Keratinocyte (primary cell): Measurements from ENCODE around the gene SYP. TPM values are rescaled to one million over a fixed set of nuclear protein-coding genes. Genes with fewer than 3 reads are reported as not detected.

Experiments
- DNase-seq: peaks from one replicate; pipeline ENCODE4 v3.0.0-alpha.2; 2011; ENCODE audit warnings: low read depth, missing footprints, low spot score
- FAIRE-seq: peaks from 2 replicates; lab custom pipeline; 2011; peaks lifted over from hg19 to GRCh38; lab: Jason Lieb, UNC
- H2AFZ ChIP-seq: 2 replicates; pipeline ENCODE4 v1.6.0; 2012; ENCODE audit warnings: low read length, control low read depth, inconsistent platforms; ENCODE audit not compliant: control insufficient read depth
- H3K27ac ChIP-seq: 2 replicates; pipeline ENCODE4 v1.5.1; 2011; ENCODE audit warnings: low read length; ENCODE audit not compliant: control insufficient read depth, insufficient read depth
- H3K27me3 ChIP-seq: 3 replicates; pipeline ENCODE4 v1.6.0; 2011; ENCODE audit warnings: low read length; ENCODE audit not compliant: control insufficient read depth, insufficient read depth; ENCODE audit errors: extremely low read depth
- H3K36me3 ChIP-seq, 2 experiments: 2 replicates in 1 of 2; 3 replicates in 1 of 2; pipeline ENCODE4 v1.5.1; 2011; ENCODE audit warnings: low read length in 2 of 2, mild to moderate bottlenecking in 1 of 2; ENCODE audit not compliant: control insufficient read depth in 2 of 2, insufficient read depth in 2 of 2; ENCODE audit errors: extremely low read depth in 1 of 2
- H3K4me1 ChIP-seq: 3 replicates; pipeline ENCODE4 v1.5.1; 2011; ENCODE audit warnings: low read length; ENCODE audit not compliant: control insufficient read depth, insufficient read depth; ENCODE audit errors: extremely low read depth
- H3K4me2 ChIP-seq: 3 replicates; pipeline ENCODE4 v1.6.0; 2011; ENCODE audit warnings: low read depth, low read length; ENCODE audit not compliant: control insufficient read depth, insufficient read depth; ENCODE audit errors: extremely low read depth
- H3K4me3 ChIP-seq, 3 experiments: fragments of 200-600 bp in 1 of 3; sonication (generic) in 1 of 3; 2 replicates in 2 of 3; 3 replicates in 1 of 3; pipeline ENCODE4 v1.5.1; 2011 to 2016; ENCODE audit warnings: low read length in 3 of 3, mild to moderate bottlenecking in 3 of 3, control low read depth in 2 of 3, inconsistent platforms in 1 of 3, low read depth in 1 of 3, mixed read lengths in 1 of 3, mixed run types in 1 of 3, moderate library complexity in 1 of 3; ENCODE audit not compliant: control insufficient read depth in 2 of 3, insufficient read depth in 2 of 3; ENCODE audit errors: extremely low read depth in 1 of 3
- H3K79me2 ChIP-seq: 2 replicates; pipeline ENCODE4 v1.6.0; 2012; ENCODE audit warnings: low read length; ENCODE audit not compliant: control insufficient read depth, insufficient read depth
- H3K9ac ChIP-seq: 3 replicates; pipeline ENCODE4 v1.6.0; 2011; ENCODE audit warnings: low read length; ENCODE audit not compliant: control insufficient read depth, insufficient read depth; ENCODE audit errors: extremely low read depth
- H3K9me1 ChIP-seq: 3 replicates; pipeline ENCODE4 v1.6.0; 2011; ENCODE audit warnings: low read length; ENCODE audit not compliant: control insufficient read depth, insufficient read depth; ENCODE audit errors: extremely low read depth
- H3K9me3 ChIP-seq: 2 replicates; pipeline ENCODE4 v1.5.1; 2012; ENCODE audit warnings: low read depth, low read length; ENCODE audit not compliant: control insufficient read depth
- H4K20me1 ChIP-seq: 3 replicates; pipeline ENCODE4 v1.6.0; 2011; ENCODE audit warnings: low read length; ENCODE audit not compliant: control insufficient read depth, insufficient read depth; ENCODE audit errors: extremely low read depth
- EZH2 ChIP-seq: IDR thresholded peaks from one replicate; pipeline ENCODE4 v1.6.1; 2012; ENCODE audit warnings: inconsistent platforms, mild to moderate bottlenecking, low read length, moderate library complexity
- dilution Hi-C: fragments of 300-500 bp; cut with MboI; formaldehyde crosslinking; loops from one replicate; pipeline ENCODE4 v1.7.0; 2020; ENCODE audit warnings: low sequenced_read_pairs; ENCODE audit not compliant: extremely low pct_ligation_motif_present
- polyA plus RNA-seq, 5 experiments: library from polyadenylated mRNA; depleted of rRNA in 3 of 5; stranded (reverse) in 3 of 5; stranded (forward) in 1 of 5; unstranded in 1 of 5; fragments of >200 nt; gene quantifications; 1 replicate in 1 of 5; 2 replicates in 3 of 5; 3 replicates in 1 of 5; pipeline versions ENCODE4 v1.2.1 to v1.2.3, GENCODE V29; 2011 to 2012; ENCODE audit warnings: missing spikeins in 2 of 5, low read depth in 1 of 5, low replicate concordance in 1 of 5
- TF ChIP-seq, protein P1 (sequence below), 3 experiments: IDR thresholded peaks in 1 of 3; conservative IDR thresholded peaks in 1 of 3; optimal IDR thresholded peaks in 1 of 3; 2 replicates in 2 of 3; 3 replicates in 1 of 3; pipeline versions ENCODE3 to v1.5.1; 2011; ENCODE audit warnings: low read length in 3 of 3, mild to moderate bottlenecking in 3 of 3, moderate library complexity in 2 of 3, control low read depth in 1 of 3, inconsistent platforms in 1 of 3; ENCODE audit not compliant: insufficient read depth in 2 of 3; ENCODE audit errors: extremely low read depth in 1 of 3

The SYP gene
- polyA plus RNA-seq, 1 donor (not counting 4 experiments of a cell fraction or from before 2014, with no cell fraction given): 0.07 TPM

DNA sequence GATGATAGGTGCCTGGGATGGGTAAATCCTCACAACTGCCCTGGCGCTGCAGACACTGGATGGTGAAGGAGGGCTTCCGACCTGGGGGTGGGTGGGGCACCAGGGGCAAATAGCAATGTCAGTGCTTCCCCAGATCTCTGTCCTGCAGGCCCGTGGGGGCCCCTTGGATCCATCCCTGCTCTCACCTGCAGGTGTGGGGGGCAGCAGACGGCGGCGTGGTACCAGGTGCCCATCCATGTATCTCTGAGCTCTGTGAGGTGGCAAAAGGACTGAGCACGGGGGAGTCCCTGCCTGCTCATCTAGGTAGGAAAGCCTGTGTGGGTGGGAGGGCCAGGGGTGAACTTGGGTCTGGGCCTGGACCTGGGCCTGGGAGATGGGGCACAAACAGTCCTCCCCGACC, 6.5 kb upstream of the SYP start:
- DNase-seq: no peak
- no peaks in the 10 kb centered on the region for H3K9me3 ChIP-seq
- H3K36me3 ChIP-seq: no peaks in the 10 kb centered on the region
- TF ChIP-seq EZH2: no peak
- TF ChIP-seq, protein P1, sequence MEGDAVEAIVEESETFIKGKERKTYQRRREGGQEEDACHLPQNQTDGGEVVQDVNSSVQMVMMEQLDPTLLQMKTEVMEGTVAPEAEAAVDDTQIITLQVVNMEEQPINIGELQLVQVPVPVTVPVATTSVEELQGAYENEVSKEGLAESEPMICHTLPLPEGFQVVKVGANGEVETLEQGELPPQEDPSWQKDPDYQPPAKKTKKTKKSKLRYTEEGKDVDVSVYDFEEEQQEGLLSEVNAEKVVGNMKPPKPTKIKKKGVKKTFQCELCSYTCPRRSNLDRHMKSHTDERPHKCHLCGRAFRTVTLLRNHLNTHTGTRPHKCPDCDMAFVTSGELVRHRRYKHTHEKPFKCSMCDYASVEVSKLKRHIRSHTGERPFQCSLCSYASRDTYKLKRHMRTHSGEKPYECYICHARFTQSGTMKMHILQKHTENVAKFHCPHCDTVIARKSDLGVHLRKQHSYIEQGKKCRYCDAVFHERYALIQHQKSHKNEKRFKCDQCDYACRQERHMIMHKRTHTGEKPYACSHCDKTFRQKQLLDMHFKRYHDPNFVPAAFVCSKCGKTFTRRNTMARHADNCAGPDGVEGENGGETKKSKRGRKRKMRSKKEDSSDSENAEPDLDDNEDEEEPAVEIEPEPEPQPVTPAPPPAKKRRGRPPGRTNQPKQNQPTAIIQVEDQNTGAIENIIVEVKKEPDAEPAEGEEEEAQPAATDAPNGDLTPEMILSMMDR (optimal IDR thresholded peaks at IDR 0.05 in 1 of 3, IDR thresholded peaks at IDR 0.05 in 1 of 3, conservative IDR thresholded peaks at IDR 0.05 in 1 of 3; ENCODE audit: extremely low read depth in 1 of 3, insufficient read depth in 2 of 3, low read length in 3 of 3): no peak
- H3K79me2 ChIP-seq: no peaks in the 10 kb centered on the region
- no peak overlapping the region for H2AFZ ChIP-seq
- H3K9ac ChIP-seq: no peak overlapping the region
- no peaks in the 10 kb centered on the region for H4K20me1 ChIP-seq
- H3K4me2 ChIP-seq: no peak overlapping the region
- no peaks in the 10 kb centered on the region for H3K4me1 ChIP-seq
- no peak overlapping the region for H3K4me3 ChIP-seq
- H3K27me3 ChIP-seq: no peaks in the 10 kb centered on the region
- no peak overlapping the region for H3K27ac ChIP-seq
- FAIRE-seq: no peak
- H3K9me1 ChIP-seq: no peaks in the 10 kb centered on the region
- dilution Hi-C loops: no loop called here

DNA sequence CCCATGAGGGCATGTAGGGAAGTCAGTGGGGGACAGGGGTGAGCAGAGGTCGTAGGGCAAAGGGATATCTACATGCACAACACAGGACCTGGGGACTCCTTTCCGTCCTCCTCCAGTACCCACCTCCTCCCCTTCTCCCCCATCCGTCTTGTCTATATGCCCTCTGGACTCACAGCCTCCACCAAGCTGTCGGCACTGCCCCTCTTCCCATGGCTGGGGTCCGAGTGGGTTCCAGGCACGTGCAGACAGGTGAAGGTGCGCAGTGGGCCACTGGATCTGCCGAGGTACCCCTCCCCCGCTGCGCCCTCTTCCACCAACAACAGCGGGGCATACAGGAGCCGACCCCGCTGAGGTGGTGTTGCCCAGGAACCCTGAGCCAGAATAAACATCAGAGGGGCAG, 5.5 kb upstream of the SYP start:
- peaks cover 2% of the 10 kb centered on the region for H3K4me1 ChIP-seq
- H3K9me1 ChIP-seq: no peaks in the 10 kb centered on the region
- no peaks in the 10 kb centered on the region for H3K79me2 ChIP-seq
- no peak overlapping the region for H3K4me3 ChIP-seq
- H3K9ac ChIP-seq: no peak overlapping the region
- H3K27ac ChIP-seq: no peak overlapping the region
- no peaks in the 10 kb centered on the region for H3K36me3 ChIP-seq
- no peak overlapping the region for H3K4me2 ChIP-seq
- no peak overlapping the region for H2AFZ ChIP-seq
- no peak for TF ChIP-seq EZH2
- TF ChIP-seq, protein P1 (optimal IDR thresholded peaks at IDR 0.05 in 1 of 3, IDR thresholded peaks at IDR 0.05 in 1 of 3, conservative IDR thresholded peaks at IDR 0.05 in 1 of 3; ENCODE audit: extremely low read depth in 1 of 3, insufficient read depth in 2 of 3, low read length in 3 of 3): no peak
- DNase-seq (no peak), FAIRE-seq (no peak)
- dilution Hi-C loops: no loop called here
- H3K27me3 ChIP-seq: no peaks in the 10 kb centered on the region
- H4K20me1 ChIP-seq: no peaks in the 10 kb centered on the region
- no peaks in the 10 kb centered on the region for H3K9me3 ChIP-seq
